SK-N-SH (cell line): ENCODE data around the gene MBD3. TPM values are rescaled to one million over a fixed set of nuclear protein-coding genes. Genes with fewer than 3 reads are reported as not detected.
A peak's percentile ranks its signal among the peaks of the same experiment; 100 is the strongest.

Experiments used
- CTCF ChIA-PET: fragments of 300-600, 350-600 bp; formaldehyde crosslinking; extraction: SDS; loops from one replicate; lab custom pipeline; 2021; lab: Yijun Ruan, JAX
- POLR2A ChIA-PET: fragments of 350-600 bp; sonication (Branson Sonifier 250); formaldehyde crosslinking; extraction: SDS; loops from one replicate; lab custom pipeline; 2020; ENCODE audit warnings: antibody characterized with exemption, inconsistent platforms; lab: Yijun Ruan, JAX
- DNase-seq: peaks from one replicate; pipeline ENCODE4 v3.0.0; 2012
- H2AFZ ChIP-seq: fragments of 200-600 bp; sonication (generic); 2 replicates; pipeline ENCODE4 v1.8.1; 2016; ENCODE audit warnings: antibody characterized with exemption, mild to moderate bottlenecking, low read depth
- H3F3A ChIP-seq: fragments of 200-600 bp; sonication (generic); replicated peaks from 2 replicates; pipeline ENCODE3; 2016; ENCODE audit warnings: antibody characterized with exemption, mild to moderate bottlenecking; ENCODE audit not compliant: insufficient read depth
- H3K27ac ChIP-seq, 2 experiments: fragments of 200-500 bp in 1 of 2; fragments of 200-600 bp in 1 of 2; sonication (Bioruptor generic) in 1 of 2; sonication (generic), shearing (Covaris generic) in 1 of 2; 2 replicates each; pipeline versions ENCODE4 v1.5.1 to v1.6.1; 2014 to 2016; ENCODE audit warnings: low read depth in 2 of 2, inconsistent platforms in 1 of 2, low read length in 1 of 2, mild to moderate bottlenecking in 1 of 2, mixed read lengths in 1 of 2
- H3K27me3 ChIP-seq: fragments of 200-600 bp; sonication (generic), shearing (Covaris generic); 2 replicates; pipeline ENCODE4 v1.6.1; 2016; ENCODE audit warnings: mixed run types; ENCODE audit not compliant: insufficient read depth
- H3K36me3 ChIP-seq, 2 experiments: fragments of 200-500 bp in 1 of 2; fragments of 200-600 bp in 1 of 2; sonication (Bioruptor generic) in 1 of 2; sonication (generic) in 1 of 2; replicated peaks in 1 of 2; 2 replicates each; pipeline versions ENCODE3 to v1.5.1; 2014 to 2016; ENCODE audit warnings: low read length in 1 of 2, mild to moderate bottlenecking in 1 of 2; ENCODE audit not compliant: insufficient read depth in 2 of 2, control insufficient read depth in 1 of 2
- H3K4me1 ChIP-seq, 2 experiments: fragments of 200-500 bp in 1 of 2; fragments of 200-600 bp in 1 of 2; sonication (Bioruptor generic) in 1 of 2; sonication (generic), shearing (Covaris generic) in 1 of 2; 2 replicates each; pipeline versions ENCODE4 v1.5.1 to v1.6.1; 2014 to 2016; ENCODE audit warnings: low read depth in 1 of 2, low read length in 1 of 2, mixed run types in 1 of 2; ENCODE audit not compliant: insufficient read depth in 2 of 2, control insufficient read depth in 1 of 2
- H3K4me2 ChIP-seq: fragments of 200-600 bp; sonication (generic), shearing (Covaris generic); 2 replicates; pipeline ENCODE4 v1.6.1; 2017; ENCODE audit warnings: mixed run types
- H3K4me3 ChIP-seq, 2 experiments: fragments of 200-500 bp in 1 of 2; fragments of 200-600 bp in 1 of 2; sonication (Bioruptor generic) in 1 of 2; sonication (generic), shearing (Covaris generic) in 1 of 2; 2 replicates each; pipeline versions ENCODE4 v1.5.1 to v1.8.1; 2014 to 2016; ENCODE audit warnings: low read depth in 2 of 2, inconsistent platforms in 1 of 2, low read length in 1 of 2, mild to moderate bottlenecking in 1 of 2, mixed read lengths in 1 of 2, moderate library complexity in 1 of 2
- H3K79me2 ChIP-seq: fragments of 200-600 bp; sonication (generic); 2 replicates; pipeline ENCODE4 v1.8.1; 2017; ENCODE audit warnings: mild to moderate bottlenecking; ENCODE audit not compliant: insufficient read depth
- H3K9ac ChIP-seq: fragments of 200-600 bp; sonication (generic); 2 replicates; pipeline ENCODE4 v1.6.1; 2017; ENCODE audit warnings: mixed run types
- H3K9me2 ChIP-seq: fragments of 200-600 bp; sonication (generic); 2 replicates; pipeline ENCODE4 v1.6.1; 2017; ENCODE audit warnings: mixed run types
- H3K9me3 ChIP-seq: fragments of 200-600 bp; sonication (generic); 2 replicates; pipeline ENCODE4 v1.6.1; 2017; ENCODE audit warnings: mixed run types, mild to moderate bottlenecking, moderate library complexity
- H4K20me1 ChIP-seq: fragments of 200-600 bp; sonication (generic); 2 replicates; pipeline ENCODE4 v1.6.1; 2017; ENCODE audit warnings: mild to moderate bottlenecking, mixed run types; ENCODE audit not compliant: insufficient read depth
- CHD2 ChIP-seq: fragments of 150-350 bp; IDR thresholded peaks from 2 replicates; pipeline ENCODE4 v1.6.1; 2018; ENCODE audit warnings: low read length; ENCODE audit not compliant: partially characterized antibody
- EP300 ChIP-seq, 2 experiments: IDR thresholded peaks; 2 replicates each; pipeline versions ENCODE4 v1.4.0 to v1.6.1; 2012; ENCODE audit warnings: borderline replicate concordance in 1 of 2, low read depth in 1 of 2, low read length in 1 of 2
- EZH2phosphoT487 ChIP-seq: fragments of 200-600 bp; sonication (generic); IDR thresholded peaks from 2 replicates; pipeline ENCODE4 v1.6.1; 2017; ENCODE audit warnings: low read depth, mixed run types, mild to moderate bottlenecking, antibody characterized with exemption, moderate library complexity, borderline replicate concordance
- FOXM1 ChIP-seq: IDR thresholded peaks from 2 replicates; pipeline ENCODE4 v1.4.0; 2012; ENCODE audit warnings: low read depth, mild to moderate bottlenecking
- GATA2 ChIP-seq: sonication (generic); formaldehyde crosslinking; IDR thresholded peaks from 2 replicates; pipeline ENCODE4 v1.5.0; 2020; ENCODE audit warnings: mild to moderate bottlenecking, missing genetic modification reagents
- JUND ChIP-seq: IDR thresholded peaks from 2 replicates; pipeline ENCODE4 v1.4.0; 2012
- MEF2A ChIP-seq: IDR thresholded peaks from 2 replicates; pipeline ENCODE4 v1.4.0; 2012; ENCODE audit warnings: low read depth, borderline replicate concordance
- MXI1 ChIP-seq: IDR thresholded peaks from 2 replicates; pipeline ENCODE4 v1.6.1; 2012; ENCODE audit warnings: mild to moderate bottlenecking, low read depth, low read length, improper control_type of control experiment
- NFIC ChIP-seq: IDR thresholded peaks from 2 replicates; pipeline ENCODE4 v1.4.0; 2012; ENCODE audit warnings: borderline replicate concordance
- RAD21 ChIP-seq: IDR thresholded peaks from 2 replicates; pipeline ENCODE4 v1.6.1; 2012; ENCODE audit warnings: mild to moderate bottlenecking, low read length
- RCOR1 ChIP-seq: fragments of 150-350 bp; IDR thresholded peaks from 2 replicates; pipeline ENCODE4 v1.6.1; 2017; ENCODE audit warnings: antibody characterized with exemption, low read length
- RFX5 ChIP-seq: IDR thresholded peaks from 2 replicates; pipeline ENCODE4 v1.6.1; 2012; ENCODE audit warnings: mild to moderate bottlenecking, improper control_type of control experiment, low read length
- RXRA ChIP-seq: IDR thresholded peaks from 2 replicates; pipeline ENCODE4 v1.4.0; 2012; ENCODE audit warnings: low read depth, mild to moderate bottlenecking, borderline replicate concordance
- SMC3 ChIP-seq: IDR thresholded peaks from 2 replicates; pipeline ENCODE4 v1.6.1; 2012; ENCODE audit warnings: low read depth, low read length, improper control_type of control experiment
- TEAD4 ChIP-seq: IDR thresholded peaks from 2 replicates; pipeline ENCODE4 v1.4.0; 2012; ENCODE audit warnings: mild to moderate bottlenecking, borderline replicate concordance; ENCODE audit not compliant: insufficient read depth
- WGBS: methylation state at CpG from one replicate; pipeline ENCODE4 v1.1.6; 2017; ENCODE audit warnings: low lambda C conversion rate; 5-methylcytosine and 5-hydroxymethylcytosine counted together
- polyA plus RNA-seq, 3 experiments: library from polyadenylated mRNA; depleted of rRNA; stranded (reverse); fragments of >200 nt; gene quantifications; 2 replicates each; pipeline ENCODE4 v1.2.3, GENCODE V29; 2012
- TF ChIP-seq, protein P1 (sequence below): fragments of 150-350 bp; IDR thresholded peaks from 2 replicates; pipeline ENCODE4 v1.6.1; 2016; ENCODE audit warnings: mild to moderate bottlenecking, low read depth, low read length
- TF ChIP-seq, protein P2 (sequence below): IDR thresholded peaks from 2 replicates; pipeline ENCODE4 v1.4.0; 2012; ENCODE audit warnings: low read depth, borderline replicate concordance

MBD3 gene
- polyA plus RNA-seq, 1 of the 3 experiments (the other 2 are of a cell fraction), result 96.5 TPM

DNA sequence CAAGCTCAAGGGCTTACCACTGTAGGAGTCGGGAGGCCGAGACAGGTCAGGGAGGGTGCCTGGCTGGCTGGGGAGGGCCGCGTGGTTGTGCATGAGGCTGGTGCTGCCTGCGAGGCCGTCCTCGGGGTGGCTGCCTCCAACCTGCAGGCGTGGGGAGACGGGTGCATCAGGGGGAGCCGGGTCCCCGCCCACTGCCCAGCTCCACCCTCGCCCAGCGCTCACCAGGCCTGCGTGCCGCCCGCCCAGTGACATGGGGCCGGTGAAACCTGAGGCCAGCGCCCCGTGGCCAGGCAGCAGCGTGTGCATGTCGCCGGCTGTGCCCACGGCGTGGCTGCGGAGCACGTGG lies 26.4 kb upstream of the MBD3 start:
- Histone ChIP-seq H3K9me3 (no peaks in the 10 kb centered on the region), H3F3A (peaks cover 2% of the 10 kb centered on the region), H3K4me2 (no peak overlapping the region), H3K27ac (no peak overlapping the region), H3K4me1 (no peaks in the 10 kb centered on the region; a peak in 1 of 4 replicates), H3K9ac (no peak overlapping the region), H3K27me3 (no peaks in the 10 kb centered on the region), H3K9me2 (no peaks in the 10 kb centered on the region), H2AFZ (no peak overlapping the region), H4K20me1 (peaks cover 10% of the 10 kb centered on the region; the same call in 1 of the 2 replicates), H3K4me3 (no peak overlapping the region), H3K36me3 (peaks cover 3 to 73% of the 10 kb centered on the region in 2 experiments), H3K79me2 (0 out of 2 replicates have a peak, but pooled peaks cover 8% of the 10 kb centered on the region)
- no peak for TF ChIP-seq FOXM1
- no peak for TF ChIP-seq EZH2phosphoT487
- no peak for TF ChIP-seq NFIC
- TF ChIP-seq CHD2, result no peak
- TF ChIP-seq GATA2 (CRISPR knock-in tag), result no peak
- TF ChIP-seq RAD21, result no peak
- TF ChIP-seq MXI1, result no peak
- TF ChIP-seq TEAD4, result no peak
- TF ChIP-seq RCOR1, result no peak
- no peak for TF ChIP-seq EP300 (IDR thresholded peaks at IDR 0.05; ENCODE audit: borderline replicate concordance in 1 of 2, low read depth in 1 of 2, low read length in 1 of 2)
- no peak for TF ChIP-seq SMC3
- TF ChIP-seq JUND, result no peak
- TF ChIP-seq, protein P1, sequence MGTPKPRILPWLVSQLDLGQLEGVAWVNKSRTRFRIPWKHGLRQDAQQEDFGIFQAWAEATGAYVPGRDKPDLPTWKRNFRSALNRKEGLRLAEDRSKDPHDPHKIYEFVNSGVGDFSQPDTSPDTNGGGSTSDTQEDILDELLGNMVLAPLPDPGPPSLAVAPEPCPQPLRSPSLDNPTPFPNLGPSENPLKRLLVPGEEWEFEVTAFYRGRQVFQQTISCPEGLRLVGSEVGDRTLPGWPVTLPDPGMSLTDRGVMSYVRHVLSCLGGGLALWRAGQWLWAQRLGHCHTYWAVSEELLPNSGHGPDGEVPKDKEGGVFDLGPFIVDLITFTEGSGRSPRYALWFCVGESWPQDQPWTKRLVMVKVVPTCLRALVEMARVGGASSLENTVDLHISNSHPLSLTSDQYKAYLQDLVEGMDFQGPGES, result no peak
- no peak for TF ChIP-seq RFX5
- no peak for TF ChIP-seq MEF2A
- TF ChIP-seq RXRA, result no peak
- TF ChIP-seq, protein P2, sequence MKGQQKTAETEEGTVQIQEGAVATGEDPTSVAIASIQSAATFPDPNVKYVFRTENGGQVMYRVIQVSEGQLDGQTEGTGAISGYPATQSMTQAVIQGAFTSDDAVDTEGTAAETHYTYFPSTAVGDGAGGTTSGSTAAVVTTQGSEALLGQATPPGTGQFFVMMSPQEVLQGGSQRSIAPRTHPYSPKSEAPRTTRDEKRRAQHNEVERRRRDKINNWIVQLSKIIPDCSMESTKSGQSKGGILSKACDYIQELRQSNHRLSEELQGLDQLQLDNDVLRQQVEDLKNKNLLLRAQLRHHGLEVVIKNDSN, result no peak
- ChIA-PET POLR2A (no interaction called here), CTCF (interaction anchor here (0.8 to 1.4 kb wide), 2 partner anchors 32 to 72 kb away, joined by 3 read pairs; no protein-coding TSS in a partner anchor)
- DNase-seq, result peak; percentile 30
- WGBS, result 97% methylated on average over 7 of the region's 26 CpGs
